PC-3 (cell line): Measurements from ENCODE around the gene ANKDD1B.

Source experiments
- EZH2 ChIP-seq: fragments of 300-600 bp; sonication (generic); IDR thresholded peaks from one replicate; pipeline ENCODE4 v1.6.1; 2017; ENCODE audit warnings: antibody characterized with exemption, mild to moderate bottlenecking, low read length; ENCODE audit not compliant: unreplicated experiment
- TF ChIP-seq, protein P1 (sequence below): fragments of 300-600 bp; sonication (generic); conservative IDR thresholded peaks from 2 replicates; pipeline ENCODE4 v1.5.1; 2017; ENCODE audit warnings: antibody characterized with exemption, low read depth, mild to moderate bottlenecking, low read length

DNA sequence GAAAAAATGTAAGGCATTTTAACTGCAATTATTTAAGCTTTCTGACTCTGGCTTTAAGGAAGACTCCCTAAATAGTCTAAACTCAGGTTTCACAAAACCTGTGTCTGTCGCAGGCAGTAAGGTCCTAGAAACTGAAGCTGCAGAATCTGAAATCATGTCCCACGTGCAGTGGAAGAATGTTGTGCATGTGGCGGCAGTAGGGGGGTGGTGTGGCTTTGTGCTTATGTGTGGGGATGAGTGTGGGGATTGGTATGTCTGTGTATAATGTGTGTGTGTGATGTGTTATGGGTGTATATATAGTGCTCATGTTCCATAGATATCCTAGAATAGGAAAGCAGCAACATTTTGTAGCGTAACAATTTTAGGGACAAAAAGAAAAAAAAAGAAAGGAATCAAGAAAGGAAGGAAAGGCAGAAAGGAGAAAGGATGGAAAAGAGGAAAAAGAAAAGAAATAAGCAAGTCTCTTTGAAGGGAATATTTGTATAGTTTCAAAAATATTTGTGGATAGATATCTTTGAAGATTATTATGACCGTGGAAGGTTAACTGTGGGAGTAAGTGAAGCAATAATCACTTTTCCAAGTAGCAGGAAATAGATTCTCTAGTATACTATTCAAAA lies 6.6 kb downstream of the ANKDD1B start:
- TF ChIP-seq, protein P1, sequence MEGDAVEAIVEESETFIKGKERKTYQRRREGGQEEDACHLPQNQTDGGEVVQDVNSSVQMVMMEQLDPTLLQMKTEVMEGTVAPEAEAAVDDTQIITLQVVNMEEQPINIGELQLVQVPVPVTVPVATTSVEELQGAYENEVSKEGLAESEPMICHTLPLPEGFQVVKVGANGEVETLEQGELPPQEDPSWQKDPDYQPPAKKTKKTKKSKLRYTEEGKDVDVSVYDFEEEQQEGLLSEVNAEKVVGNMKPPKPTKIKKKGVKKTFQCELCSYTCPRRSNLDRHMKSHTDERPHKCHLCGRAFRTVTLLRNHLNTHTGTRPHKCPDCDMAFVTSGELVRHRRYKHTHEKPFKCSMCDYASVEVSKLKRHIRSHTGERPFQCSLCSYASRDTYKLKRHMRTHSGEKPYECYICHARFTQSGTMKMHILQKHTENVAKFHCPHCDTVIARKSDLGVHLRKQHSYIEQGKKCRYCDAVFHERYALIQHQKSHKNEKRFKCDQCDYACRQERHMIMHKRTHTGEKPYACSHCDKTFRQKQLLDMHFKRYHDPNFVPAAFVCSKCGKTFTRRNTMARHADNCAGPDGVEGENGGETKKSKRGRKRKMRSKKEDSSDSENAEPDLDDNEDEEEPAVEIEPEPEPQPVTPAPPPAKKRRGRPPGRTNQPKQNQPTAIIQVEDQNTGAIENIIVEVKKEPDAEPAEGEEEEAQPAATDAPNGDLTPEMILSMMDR = no peak
- TF ChIP-seq EZH2 = no peak
